NCI-H510A treated with DMSO at 0.1 percent for 48 hours (cell line): ENCODE data around the gene PTPN14.

Experiments
- DNase-seq: peaks from one replicate; lab custom pipeline; 2025; lab: John Stamatoyannopoulos, UW

PTPN14 gene

GRCh38 chr1:214429951-214430770, 121.2 kb downstream of the PTPN14 start:
- no peak for DNase-seq

DNA sequence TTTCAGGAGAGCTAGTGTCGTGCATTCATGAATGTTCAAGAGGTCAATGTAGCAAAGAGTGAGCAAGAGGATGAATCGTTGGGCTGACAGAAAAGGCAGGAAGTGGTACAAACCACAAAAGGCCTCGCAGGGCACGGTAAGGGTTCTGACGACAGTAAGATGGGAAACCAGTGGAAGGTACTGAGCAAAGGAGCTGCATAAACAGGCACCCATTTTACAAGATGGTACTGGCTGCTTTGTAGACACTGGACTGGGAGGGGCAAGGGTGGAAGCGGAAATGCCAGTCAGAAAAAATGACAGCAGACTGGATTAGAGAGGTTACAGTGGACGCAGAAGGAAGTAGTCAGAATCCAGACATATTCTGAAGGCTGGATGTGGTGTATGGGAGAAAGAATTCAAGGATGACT, 123.5 kb downstream of the PTPN14 start:
- DNase-seq: peak; percentile 48

GRCh38 chr1:214426426-214426812, 125.0 kb downstream of the PTPN14 start:
- DNase-seq: no peak

DNA sequence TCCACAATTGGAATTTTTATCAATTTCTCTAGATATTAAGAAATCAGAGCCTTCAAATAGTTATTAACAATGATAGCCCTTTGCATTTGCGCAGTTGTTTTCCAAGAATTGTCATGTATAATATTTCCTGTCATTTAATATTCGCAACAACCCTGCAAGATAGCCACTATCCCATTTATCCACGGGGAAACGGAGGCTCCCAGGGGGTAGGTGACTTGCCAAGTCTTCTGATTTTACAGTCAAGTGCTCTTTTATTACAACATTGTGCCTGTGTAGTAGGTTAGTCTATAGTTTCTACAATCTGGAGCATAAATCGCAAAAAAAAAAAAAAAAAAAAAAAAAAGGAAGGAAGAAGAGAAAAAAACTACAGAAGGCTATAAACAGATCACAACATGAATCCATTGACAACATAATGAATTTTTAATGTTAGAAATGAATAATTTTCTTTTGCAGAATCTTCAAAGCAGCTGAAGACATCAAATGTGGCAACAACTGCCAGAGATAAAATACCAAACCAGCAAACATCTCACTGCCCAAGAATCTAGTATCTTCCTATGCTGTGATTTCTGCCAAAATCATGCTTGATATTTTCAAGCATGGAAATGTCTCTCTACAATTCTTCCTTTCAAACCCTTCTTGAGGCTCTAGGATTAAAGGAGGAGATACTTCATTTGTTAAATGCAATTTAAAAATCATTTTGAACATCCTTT, 125.5 kb downstream of the PTPN14 start:
- DNase-seq: no peak

GRCh38 chr1:214425101-214425500, 126.3 kb downstream of the PTPN14 start:
- DNase-seq: no peak

- DNase-seq: no peak
Measured at GRCh38 chr1:214423045-214423444, 128.4 kb downstream of the PTPN14 start.

- DNase-seq: no peak
Measured at GRCh38 chr1:214422137-214422671, 129.2 kb downstream of the PTPN14 start.

DNA sequence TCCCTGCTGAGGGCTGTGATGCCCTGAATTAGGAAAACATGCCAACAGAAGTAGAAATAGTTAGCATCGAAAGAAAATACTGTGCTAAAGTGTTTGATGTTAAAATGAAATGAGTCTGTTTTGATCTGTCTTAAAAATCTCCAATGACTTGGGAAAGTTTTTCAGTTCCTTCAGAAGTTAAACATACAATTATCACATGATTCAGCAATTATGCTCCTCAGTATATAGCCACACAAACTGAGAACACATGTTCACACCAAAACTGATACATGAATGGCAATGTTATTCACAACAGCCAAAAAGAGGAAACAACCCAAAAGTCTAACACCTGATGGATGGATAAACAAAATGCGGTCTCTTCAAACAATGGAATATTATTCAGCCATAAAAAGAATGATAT, 130.6 kb downstream of the PTPN14 start:
- DNase-seq: no peak

- DNase-seq: no peak
Measured at GRCh38 chr1:214420341-214420740, 131.1 kb downstream of the PTPN14 start.

GRCh38 chr1:214419650-214420049, 131.8 kb downstream of the PTPN14 start:
- no peak for DNase-seq

DNA sequence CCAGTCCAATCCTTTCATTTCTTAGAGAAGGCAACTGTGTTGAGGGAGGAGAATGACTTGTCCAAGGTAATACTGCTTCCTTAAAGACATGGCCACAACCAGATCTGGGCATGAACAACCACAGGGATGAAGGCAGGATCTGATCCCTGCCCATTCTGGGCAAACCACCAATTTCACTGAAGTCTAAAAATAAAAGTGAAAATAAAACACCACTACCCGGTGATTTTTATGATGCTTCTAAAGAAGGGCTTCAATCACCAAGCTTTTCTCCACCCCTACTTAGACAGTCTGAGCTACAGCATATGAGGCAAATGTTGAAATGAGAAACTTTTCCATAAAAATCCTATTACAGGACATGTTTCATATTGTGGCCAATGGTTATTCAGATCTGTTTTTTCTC, 133.0 kb downstream of the PTPN14 start:
- no peak for DNase-seq

GRCh38 chr1:214417545-214418210, 133.7 kb downstream of the PTPN14 start:
- no peak for DNase-seq

DNA sequence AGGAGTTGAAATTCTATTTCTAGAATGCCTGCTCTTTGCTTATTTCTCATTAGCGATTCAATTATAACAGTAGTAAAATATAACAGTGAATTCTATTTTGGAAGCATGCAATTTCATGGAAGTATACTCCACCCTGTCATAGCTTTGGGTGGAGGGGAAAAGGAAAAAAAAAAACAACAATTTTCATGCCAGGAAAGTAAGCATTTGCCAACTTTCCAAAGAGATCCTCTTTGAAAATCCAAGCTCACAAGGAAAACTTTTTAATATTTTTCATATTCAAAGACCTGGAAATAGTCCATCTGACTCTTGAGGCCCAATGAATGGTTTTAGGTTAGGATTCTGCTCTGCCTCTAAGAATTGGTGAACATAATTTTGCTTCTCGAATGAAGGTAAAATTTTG, 134.5 kb downstream of the PTPN14 start:
- DNase-seq: no peak

- DNase-seq: no peak
Measured at GRCh38 chr1:214416417-214416816, 135.0 kb downstream of the PTPN14 start.

GRCh38 chr1:214415131-214415530, 136.3 kb downstream of the PTPN14 start:
- DNase-seq: no peak

DNA sequence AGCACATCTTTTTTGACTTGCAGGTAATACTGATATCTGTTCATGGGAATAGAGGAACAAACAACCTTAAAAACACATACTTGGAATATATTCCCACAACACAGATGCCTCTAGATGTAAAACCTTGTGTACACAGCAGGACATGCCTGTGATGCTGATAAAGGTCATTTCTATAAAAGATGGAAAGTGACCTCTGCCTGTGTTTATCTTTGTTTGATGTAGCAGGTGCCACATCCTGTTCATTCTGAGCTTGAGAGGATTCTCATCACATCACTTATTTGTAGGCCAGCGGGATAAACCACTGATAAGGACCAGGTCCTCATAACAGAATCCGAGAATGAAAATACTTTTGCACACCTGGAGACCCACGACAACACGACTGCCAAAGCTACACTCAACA, 136.7 kb downstream of the PTPN14 start:
- peak; percentile 56 for DNase-seq

DNA sequence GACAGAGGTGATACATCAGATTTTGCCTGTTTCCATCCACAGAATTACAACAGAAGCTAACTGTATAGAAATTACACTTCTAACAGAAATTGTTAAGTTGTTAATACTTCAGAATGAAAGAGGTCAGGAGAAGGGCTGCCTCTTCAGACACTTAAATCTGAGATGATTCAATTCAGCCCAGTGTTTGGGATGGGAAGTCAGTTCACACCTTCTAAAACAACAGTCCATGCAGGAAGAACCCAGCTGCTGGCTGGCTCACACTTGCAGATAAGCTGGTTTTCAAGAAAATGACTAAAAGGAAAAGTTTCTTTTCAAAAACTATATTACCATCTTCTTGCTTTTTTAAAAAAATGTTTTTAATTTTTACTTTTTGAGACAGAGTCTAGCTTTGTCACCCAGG, 138.1 kb downstream of the PTPN14 start:
- no peak for DNase-seq

DNA sequence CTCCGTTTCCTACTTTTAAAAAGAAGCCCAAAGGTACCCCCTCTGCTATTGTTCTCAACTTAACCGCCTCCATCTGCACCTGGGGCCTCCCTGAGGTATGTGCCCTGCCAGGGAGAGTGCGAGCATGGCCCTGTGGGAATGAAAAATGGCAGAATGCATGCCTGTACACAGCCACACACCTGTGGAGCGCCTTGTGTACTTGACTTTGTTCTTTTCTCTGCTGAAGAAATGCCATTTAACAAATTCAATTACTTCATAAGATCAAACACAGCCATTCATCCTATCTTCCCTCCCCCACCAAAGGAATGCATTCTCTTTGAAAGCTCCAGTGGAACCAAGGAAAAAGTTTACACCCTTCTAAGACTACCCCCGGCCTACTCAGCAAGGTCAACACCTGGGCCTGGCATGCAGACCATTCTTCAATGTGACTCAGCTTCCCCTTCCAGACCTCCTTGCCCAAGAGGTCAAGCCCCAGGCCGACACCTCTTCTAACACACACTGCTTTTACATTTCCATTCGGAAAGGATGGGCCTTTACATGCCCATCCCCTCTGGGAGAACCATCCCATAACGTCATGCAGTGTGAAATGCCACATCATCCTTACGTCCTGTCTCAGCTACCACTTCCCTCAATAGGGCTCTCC, 146.7 kb downstream of the PTPN14 start:
- DNase-seq: no peak

- no peak for DNase-seq
Measured at GRCh38 chr1:214404154-214404553, 147.2 kb downstream of the PTPN14 start.

DNA sequence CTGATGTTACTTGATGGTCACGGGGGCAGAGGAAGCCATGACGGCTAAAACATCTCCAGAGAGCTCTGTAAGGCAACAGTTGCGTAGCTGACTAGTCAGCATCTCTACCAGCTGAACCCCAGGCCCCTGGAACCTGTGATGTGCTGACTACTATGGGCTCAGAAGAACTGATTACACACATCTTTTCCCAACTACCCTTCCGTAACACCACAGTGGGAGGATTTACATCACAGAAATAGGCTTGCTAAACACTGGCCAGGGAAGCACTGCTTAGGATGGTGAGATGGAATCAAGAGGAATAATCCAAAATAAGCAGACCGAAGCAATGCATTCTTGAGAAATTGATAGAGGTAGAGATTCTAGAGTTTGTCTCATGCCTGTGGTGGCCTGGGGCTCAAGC, 148.0 kb downstream of the PTPN14 start:
- no peak for DNase-seq

- no peak for DNase-seq
Measured at GRCh38 chr1:214402613-214403083, 148.8 kb downstream of the PTPN14 start.

DNA sequence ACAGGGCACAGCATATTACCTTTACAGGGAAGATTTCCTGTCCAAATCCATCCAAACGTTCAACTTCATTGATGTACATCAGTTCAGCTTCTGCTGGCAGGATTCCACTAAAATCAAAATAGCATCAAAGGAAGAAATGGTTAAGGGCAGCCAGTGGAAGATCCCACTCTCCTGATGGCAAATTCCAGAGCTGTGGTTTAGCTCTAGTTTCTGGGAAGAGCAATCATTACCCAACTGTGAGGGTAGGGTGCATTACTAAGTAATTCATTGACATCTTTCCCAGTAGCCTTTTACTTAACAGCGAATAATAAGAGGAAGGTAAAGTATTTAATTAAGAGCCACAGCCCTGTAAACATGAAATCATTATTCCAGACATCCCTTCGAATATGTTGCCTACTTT, 149.7 kb downstream of the PTPN14 start:
- no peak for DNase-seq
